Caki2 (cell line): ENCODE measurements around the gene FARS2. TPM values are rescaled to one million over a fixed set of nuclear protein-coding genes. Genes with fewer than 3 reads are reported as not detected.
"Not testable (repeated sequence)": the region's sequence is repeated elsewhere in the genome, so short reads cannot be mapped to it uniquely, and the experiment has no call there.

Source experiments
- DNase-seq: peaks from one replicate; pipeline ENCODE4 v3.0.0-alpha.2; 2015; ENCODE audit warnings: low read depth
- in situ Hi-C: cut with HindIII; loops from 2 replicates; pipeline ENCODE4 v1.10.0; 2016; ENCODE audit warnings: low sequenced_read_pairs, low pct_unique_long_range_greater_than_20kb, mixed read lengths
- total RNA-seq: library from RNA; depleted of rRNA; stranded (reverse); fragments of >200 nt; shearing (Covaris generic); gene quantifications from 2 replicates; pipeline ENCODE4 v1.2.3, GENCODE V29; 2014; ENCODE audit warnings: low replicate concordance

The FARS2 gene
- total RNA-seq, 1 experiment from 2014 or later, result 21.0 TPM

DNA sequence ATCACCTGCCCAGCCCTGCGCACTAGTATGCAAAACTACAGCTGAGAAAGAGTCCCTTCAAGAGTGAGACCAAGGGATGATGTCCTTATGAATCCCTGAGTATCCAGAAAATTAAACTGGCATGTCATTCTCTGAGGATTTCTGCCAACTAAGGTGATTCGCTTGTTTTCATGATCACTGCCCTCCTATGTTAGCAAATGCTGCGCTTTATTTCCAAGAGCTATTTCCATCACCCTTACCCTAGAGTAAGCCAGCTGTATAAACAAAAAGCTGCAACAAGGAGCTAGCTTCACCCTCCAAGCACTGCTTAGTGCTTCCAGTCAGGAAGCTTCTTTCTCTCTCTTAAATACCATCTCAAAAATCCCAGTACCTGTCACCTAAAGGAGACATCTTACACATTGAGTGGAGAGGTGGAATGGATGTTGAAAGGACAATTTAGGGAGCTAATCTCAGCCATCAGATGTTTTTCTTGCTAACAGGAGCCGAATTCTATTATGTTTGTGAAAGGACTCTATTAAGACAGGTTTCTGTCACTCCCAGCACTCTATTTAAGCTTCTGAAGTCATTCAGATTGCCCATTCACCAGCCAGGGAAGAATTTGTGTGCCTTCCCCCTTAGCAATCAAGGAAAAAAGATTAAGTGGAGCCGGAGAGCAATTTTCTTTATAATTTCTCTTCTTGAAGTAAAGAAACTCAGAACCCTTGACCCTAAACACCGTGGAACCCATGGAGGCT lies 423.2 kb downstream of the FARS2 start:
- in situ Hi-C loops, result no loop called here
- DNase-seq, result peak; percentile 70

DNA sequence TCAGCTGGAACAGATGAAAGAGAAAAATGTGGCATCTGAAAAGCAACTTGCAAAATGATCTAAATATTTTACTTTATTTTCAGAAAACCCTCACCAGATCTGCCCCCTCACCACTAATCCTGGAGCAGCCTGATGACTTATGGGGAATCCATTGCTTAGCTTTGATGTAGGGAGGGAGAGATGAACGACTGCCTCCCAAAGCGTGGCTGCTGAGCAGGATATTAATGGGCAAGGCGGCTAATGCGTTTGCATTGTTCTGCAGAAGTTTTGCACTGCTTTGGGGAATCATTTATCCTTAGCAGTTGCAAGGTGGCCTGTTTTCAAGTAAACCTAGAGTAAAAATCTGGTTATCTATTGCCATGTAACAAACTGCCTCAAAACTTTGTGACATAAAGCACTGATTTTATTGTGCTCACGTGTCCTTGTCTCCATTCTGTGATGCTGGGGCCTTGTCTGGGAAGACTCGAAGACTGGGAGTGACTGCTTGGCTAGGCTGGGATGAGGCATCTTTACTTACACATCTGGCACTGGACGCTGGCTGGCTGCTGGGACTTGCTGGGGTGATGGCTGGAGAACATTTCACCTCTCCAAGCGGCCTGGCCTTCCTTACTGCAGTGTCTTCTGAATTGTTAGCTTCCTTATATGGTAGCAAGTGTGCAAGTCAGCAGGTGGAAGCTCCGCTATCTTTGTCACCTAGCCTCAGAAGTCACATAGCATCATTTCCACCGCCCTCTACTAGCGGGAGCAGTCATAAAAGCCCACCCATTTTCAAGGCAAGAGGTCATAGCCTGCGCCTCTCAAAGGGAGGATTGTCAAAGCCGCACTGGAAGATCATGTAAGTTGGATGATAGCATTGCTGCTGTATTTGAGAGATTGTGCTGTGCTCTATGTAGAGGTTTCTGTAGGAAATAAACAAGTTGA lies 432.2 kb downstream of the FARS2 start:
- in situ Hi-C loops, result no loop called here
- no peak for DNase-seq

DNA sequence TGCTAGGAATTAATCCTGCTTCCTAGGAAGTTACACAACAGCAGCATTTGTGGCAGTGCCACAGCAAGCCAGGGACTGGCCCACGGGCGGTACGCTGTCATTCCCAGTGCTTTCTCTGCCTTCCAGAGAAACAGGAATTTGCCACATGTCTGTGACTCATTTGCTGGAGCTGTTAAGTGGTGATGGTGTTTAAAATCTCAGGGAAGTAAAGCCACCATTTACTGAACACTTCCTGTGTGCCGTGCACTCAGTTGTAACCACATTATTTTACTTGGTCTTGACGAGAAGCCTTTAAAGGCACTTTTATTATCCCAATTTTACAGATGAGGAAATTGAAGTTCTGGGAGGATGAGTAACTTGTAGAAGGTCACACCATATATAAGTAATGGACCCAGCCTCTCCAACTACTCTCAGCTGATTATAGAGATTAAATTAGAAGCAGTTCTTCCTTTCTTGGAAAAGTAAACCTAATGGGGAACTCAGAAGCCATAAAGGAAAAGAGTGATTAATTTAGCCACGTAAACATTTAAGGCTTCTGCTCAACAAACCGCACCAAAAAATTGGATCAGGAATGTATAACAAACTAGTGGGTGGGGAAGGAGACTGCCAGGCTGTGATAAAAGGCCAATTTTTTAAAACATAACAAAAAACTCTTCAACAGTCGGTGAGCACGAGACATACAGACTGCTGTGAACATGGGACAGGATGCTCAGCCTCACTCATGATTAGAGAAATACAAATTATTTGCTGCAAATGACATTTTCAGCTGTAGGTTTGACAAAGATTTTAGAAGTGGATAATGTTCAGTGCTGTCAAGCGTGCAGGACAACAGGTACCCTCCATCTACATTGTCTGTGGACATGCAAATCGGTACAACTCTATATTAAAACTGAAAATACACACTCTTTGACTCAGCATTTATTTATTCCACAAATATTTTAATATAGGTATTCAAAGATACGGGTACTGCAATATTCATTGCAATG lies 434.2 kb downstream of the FARS2 start:
- in situ Hi-C loops, result no loop called here
- DNase-seq, result peak; percentile 51

DNA sequence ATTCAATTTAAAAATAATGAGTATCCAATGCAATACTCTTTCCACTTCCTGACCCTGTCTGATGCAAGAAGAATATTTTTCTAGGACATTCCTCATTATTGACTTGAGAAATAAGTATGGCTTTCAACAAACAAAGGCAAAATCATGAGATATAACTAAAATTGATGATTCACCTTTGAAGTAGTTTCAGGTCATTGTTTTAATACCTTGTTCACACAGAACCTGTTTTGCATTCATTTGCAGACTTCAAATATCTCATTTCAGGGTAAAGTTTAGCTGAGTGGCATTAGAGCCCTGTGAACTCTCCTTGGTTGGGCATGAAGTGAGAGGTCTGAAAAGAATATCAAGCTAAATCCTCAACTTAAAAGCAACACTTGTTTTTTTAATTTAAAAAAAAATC lies 436.2 kb downstream of the FARS2 start:
- in situ Hi-C loops, result no loop called here
- DNase-seq, result no peak

DNA sequence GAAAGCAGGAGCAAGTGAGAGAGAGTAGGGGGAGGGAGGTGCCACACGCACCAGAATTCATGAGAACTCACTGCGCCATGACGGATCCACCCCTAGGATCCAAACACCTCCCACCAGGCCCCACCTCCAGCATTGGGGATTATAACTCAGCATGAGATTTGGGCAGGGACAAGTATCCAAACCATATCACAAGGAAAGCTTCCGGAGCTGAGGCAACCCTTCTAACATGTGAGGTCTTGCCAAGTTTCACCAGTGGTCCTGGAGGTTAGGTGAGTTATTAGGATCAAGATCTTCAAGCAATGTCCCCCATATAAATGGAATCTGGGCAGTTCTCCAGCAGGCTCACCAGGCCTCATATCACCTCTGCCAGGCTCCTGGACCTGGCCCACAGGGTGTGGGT lies 437.0 kb downstream of the FARS2 start:
- in situ Hi-C loops, result no loop called here
- DNase-seq, result no peak

DNA sequence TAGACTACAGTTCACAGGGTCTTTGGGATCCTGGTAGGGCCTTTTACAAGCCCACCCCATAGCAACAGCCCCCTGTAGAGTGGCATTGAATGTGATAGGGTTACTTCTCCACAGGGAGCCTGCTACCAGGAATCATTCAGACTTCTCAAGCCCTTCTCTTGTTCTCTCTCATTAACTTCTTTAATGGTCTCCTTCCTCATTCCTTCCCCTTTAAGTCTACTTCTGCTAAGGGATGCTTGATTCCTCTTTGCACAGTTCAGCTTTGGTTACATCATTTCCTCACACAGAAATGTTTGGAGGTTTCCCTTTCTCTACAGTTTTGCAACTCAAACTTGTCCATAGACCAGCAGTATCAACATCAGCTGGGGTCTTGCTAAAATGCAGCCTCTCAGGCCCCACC lies 437.8 kb downstream of the FARS2 start:
- DNase-seq, result not testable (repeated sequence)

DNA sequence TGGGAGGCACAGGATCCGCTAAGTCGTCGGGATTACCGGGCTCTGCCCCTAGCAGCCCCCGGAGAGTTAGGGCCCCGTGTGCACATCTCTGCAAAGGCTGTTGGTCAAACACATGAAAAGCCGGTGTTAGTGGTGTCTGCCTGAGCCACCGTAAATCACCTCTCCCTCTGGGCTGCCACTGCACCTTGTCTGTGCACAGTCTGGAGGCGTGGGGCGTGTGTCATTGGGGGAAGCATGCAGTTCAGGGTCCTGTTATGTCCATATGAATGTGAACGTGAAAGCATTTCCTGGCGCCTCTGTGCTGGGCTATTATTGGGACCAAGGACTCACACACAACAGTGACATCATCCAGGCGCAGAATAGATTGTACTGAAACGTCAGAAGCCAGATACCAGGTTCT lies 439.9 kb downstream of the FARS2 start:
- no peak for DNase-seq
- in situ Hi-C loops, result no loop called here

More for the DNA sequence above, 437.8 kb downstream of the FARS2 start:
- in situ Hi-C loops, result not testable (repeated sequence)

DNA sequence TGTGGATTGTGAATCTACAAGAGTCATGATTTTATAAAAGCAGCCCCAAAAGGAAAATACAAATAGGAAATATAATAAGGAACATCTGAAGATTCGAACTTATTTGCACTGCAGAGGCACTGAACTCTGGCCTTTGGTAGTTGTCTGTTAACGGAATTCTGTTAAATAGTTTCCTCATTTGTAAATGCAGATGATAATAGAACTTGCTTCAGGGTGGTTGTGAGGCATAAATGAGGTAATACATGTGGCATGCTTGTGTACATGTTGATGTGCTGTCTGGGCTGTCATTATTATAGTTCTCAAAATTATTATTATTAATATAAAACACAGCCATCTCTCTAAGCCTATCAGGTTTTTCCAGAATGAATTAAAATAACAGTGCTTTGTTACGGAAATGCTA lies 443.4 kb downstream of the FARS2 start:
- in situ Hi-C loops, result no loop called here
- no peak for DNase-seq

DNA sequence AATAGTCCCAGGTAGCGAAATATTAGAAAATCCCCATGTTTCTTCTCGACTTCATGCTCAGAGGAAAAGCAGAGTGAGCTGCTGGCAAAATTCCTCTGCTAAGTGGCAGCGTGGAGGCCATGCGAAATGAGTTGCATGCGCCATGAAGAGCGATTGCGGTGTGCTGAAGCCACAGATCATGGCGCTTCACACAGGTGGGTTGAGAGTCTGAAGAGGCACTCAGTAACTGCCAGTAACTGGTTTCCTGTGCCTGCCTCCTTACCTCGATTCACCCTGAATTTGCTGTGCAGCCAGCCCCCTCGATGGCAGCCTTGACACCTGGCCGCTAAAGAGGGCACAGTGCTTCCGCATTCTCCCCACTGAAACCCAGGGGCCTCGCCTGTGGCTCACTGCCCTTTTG lies 443.9 kb downstream of the FARS2 start:
- DNase-seq, result no peak

DNA sequence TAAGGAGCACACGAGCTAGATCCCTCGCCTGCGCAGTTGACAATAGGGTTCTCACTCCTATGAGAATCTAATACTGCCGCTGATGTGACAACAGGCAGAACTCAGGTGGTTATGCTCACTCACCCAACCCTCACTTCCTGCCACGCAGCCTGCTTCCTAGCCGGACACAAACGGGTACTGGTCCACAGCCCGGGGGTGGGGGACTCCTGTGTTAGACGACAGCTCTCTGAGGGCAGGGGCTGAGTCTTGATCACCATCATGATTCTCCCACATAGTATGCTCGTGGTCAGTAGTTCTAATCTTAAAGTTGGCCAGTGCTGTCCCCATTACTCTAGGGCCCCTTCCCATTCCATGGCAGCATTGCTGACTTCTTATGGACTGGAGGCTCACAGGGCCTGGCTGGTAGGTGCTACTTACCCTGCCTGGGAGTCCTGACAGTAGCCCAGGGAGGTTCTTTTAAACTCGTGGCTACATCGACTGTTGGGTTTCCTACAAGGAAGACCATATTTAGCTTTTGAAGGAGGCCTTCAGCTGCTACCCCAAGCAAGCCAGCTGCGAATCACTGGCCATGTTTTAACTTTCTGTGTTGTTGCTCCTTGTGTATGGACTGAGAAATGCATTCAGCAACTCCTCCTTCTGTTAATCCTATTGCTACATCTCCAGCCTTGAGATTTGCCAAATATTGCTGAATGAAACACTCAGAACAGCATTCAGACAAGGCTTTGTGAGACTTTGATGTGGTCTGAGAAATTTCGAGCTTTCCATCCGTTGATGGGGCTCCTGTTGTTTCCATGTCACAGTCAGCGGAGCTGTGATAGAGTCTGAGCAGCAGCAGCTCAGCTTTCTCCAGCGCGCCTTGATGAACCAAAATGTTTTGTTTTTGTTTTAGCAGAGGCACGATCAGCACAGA lies 445.1 kb downstream of the FARS2 start:
- in situ Hi-C loops, result no loop called here

More for the DNA sequence above, 443.9 kb downstream of the FARS2 start:
- in situ Hi-C loops, result no loop called here

DNA sequence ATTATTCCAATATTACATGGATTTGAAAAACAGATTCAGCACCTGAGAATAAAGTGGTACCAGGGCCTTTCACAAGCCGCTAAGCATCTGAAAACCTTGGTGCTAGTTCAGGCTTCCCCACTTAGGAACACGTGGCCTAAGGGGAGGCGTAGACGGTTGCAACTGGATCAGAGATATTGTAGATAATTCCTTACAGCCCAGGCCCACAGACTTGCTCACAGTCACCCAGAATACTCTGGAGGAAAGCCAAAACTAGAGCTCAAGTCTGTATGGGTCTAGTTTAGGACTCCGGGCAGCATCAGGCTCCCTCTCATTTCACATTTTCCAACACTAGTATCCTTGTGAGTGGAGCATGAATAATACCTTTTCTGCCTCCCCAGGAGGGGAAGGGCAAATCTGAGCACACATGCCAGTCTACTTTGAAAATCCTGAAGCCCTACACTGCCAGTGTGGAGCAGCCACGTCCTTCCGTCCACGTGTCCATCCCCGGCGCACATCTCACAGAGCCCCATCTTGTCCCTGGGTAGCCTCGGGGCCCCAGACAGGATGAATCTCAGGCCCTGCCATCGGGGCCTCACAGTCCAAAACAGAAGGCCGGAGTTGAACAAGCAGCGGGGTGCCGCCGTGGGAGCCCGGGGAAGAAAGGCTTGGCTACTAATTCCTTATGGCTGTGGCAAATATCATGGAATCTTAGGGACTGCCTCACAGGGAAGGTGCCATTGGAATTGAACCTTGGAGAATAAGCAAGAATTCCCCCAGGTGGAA lies 446.1 kb downstream of the FARS2 start:
- no peak for DNase-seq
- in situ Hi-C loops, result no loop called here

More for the DNA sequence above, 445.1 kb downstream of the FARS2 start:
- DNase-seq, result no peak

DNA sequence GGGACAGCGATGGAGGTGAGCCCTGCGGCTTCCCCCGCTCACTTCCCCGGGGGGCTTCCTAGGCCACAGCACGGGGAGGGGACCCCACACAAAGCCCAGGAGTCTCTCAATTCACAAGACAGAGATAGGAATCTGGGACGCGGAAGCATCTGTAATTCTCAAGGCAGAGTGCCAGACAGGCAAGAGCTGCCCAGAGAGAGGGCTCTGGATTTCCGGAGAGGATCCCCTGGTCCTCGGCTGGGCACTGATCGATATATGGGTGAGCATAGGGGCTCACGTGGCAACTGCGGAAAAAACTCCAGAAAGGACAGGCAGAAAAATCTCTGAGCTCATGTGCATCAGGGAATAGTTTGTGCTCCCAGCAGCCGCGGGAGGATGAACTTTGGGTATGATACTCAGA lies 449.2 kb downstream of the FARS2 start:
- in situ Hi-C loops, result no loop called here
- no peak for DNase-seq

DNA sequence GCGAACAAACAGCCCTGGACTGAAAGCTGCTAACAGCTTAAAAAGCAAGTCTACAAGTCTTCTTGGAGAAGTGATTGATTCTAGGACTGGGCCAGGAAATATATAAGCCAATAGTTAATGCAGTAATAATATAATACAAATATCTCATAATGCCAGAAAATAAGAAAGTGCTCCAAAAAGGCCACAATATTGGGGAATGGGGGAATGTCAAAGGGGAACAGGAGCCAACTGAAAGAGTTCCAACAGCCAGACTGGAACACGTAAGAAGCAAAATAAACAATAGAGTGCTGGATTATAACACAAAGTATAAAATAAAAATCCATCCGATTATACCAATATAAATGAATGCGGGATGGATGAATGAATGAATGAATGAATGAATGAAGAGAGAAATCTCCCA lies 449.6 kb downstream of the FARS2 start:
- in situ Hi-C loops, result no loop called here
- no peak for DNase-seq

DNA sequence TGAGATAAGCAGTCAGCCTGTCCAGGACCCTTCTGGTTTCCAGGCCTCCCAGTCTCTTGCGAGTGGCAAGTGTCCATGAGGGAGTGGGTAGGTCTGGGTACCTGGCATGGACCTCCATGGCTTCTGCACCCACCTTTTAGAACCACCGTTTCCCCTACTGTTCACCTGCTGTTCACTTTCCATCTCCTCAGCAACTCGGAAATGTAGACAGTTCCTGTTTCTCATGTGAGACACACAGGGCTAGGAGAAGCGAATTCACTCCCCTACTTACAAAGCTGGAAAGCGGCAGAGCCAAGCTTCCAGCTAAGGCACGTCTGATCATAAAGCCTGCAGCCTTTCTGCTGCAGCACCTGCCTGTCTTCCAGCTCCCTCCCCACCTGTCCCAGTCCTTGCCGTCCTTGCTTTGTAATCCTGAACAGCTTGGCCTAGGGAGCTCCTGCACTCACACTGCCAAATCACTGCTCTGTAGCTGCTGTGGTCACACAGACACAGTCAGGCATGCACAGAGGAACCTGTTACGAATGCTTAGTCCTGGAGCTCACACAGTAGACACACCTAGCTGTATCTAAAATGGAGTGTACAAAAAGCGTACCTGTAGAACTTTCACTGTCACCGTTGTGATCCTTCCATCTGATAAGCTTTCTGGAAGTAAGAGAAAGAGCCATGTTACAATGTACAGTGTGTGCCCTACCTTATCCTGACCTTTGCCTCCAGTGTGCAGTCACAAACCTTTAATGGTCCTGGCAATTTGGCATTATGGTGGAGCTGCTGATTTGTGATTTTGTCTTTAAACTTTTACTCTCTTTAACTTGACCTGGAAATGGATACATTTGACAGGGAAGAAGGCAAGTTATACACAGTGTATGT lies 451.3 kb downstream of the FARS2 start:
- DNase-seq, result no peak
- in situ Hi-C loops, result no loop called here

DNA sequence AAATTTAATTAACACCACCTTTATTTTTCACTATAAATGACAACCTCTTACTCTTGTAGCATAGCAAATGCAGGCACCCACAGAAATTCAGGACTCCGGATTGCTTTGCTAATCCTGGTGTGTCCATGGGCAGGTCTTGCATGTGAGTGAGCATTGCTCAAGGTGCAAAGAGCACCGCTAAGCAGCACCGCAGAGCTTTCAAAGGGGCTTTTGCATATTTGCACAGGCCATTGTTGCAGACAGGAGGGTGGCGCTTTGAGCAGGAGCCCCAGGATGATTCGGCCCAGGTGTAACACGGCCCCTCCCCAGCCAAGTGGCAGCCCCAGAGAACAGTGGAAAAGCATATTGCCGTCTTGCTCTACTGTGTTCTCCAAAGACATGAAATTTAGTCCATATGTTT lies 452.2 kb downstream of the FARS2 start:
- DNase-seq, result no peak
- in situ Hi-C loops, result no loop called here
